ENCODE measurements around the gene MICAL2.

MICAL2 gene

GRCh38 chr11:12126344-12127019 is 16.1 kb downstream of the MICAL2 start:
- Mint-ChIP-seq H3K4me1 (ENCODE audit: low read depth) (peaks cover 69% of the 10 kb centered on the region), H3K27me3 (no peaks in the 10 kb centered on the region), H3K27ac (no peak overlapping the region), H3K36me3 (ENCODE audit: low read depth) (peaks cover 3% of the 10 kb centered on the region), H3K9me3 (no peaks in the 10 kb centered on the region), H3K4me3 (no peak overlapping the region)
- no peak for DNase-seq

DNA sequence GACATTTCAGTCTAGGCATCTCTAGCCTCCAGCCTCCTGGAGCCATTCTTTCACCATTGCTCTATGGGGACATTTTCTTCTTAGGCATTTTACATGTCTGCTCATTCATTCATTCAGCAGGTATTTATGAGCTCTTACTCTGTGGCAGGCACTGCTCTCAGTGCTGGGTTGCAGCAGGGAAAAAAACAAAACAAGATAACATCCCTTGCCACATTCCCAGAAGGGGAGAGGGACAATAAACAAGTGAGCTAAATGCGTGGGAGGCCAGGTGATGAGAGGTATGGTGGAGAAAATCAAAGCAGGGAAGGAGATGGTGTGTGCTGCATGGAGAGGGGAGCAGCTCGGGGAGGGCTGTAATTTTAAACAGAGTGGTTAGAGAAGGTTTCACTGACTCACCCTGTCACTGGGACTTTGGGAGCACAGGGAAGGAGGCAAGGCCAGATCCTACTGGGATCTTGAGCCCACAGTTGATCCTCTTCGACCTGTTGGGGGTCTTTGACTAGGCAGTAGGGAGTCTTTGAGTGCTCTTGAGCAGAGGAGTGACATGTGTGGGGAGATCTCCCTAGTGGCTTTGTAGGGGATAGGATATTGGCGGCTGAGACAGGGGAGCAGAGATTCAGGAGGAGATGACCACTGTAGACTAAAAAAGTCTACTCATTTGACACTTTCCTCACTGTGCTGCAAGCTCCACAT is 17.0 kb downstream of the MICAL2 start:
- H3K27ac Mint-ChIP-seq: no peak overlapping the region
- H3K4me3 Mint-ChIP-seq: no peak overlapping the region
- peaks cover 65% of the 10 kb centered on the region for H3K4me1 Mint-ChIP-seq (ENCODE audit: low read depth)
- H3K36me3 Mint-ChIP-seq (ENCODE audit: low read depth): no peaks in the 10 kb centered on the region
- DNase-seq: no peak
- no peaks in the 10 kb centered on the region for H3K27me3 Mint-ChIP-seq
- no peaks in the 10 kb centered on the region for H3K9me3 Mint-ChIP-seq

DNA sequence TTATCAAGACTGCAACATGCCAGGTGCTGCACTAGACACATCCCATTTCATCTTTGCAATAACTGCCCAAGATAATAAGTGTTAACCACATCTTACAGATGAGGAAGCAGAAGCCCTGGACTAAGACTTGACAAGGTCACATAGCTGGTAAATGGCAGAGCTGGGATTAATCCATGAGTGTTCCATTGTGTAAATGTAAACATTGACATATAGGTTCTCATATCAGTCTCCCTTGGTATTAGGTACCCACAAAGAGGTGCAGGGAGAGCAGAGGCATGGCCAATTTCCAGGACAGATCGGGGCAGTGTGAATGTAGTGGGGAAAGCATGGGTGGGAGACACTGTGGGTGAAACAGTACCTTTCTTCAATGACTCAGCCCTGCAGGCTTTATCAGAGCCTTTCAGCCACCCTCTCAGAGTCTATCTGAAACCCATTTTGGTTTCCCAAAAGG is 17.9 kb downstream of the MICAL2 start:
- Mint-ChIP-seq H3K9me3 (no peaks in the 10 kb centered on the region), H3K27me3 (no peaks in the 10 kb centered on the region), H3K4me1 (ENCODE audit: low read depth) (peaks cover 67% of the 10 kb centered on the region), H3K36me3 (ENCODE audit: low read depth) (no peaks in the 10 kb centered on the region), H3K27ac (no peak overlapping the region), H3K4me3 (no peak overlapping the region)
- no peak for DNase-seq

DNA sequence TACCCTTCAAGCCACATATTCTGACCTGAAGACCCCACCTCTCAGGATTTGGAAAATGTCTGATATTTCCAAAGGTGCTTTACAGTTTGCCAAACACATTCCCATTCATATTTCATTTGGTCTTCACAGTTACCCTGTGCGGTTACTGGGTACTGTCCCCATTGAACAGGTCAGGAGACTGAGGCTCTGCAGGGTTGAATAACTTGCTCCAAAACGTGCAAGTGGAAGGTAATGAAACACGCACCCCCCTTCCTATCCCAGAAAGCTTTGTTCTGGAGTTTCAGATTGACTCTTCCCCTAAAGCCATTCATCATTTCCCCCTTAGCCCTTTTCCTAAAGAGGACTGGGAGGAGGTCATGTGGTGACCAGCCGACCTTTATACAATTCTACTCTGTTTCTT is 18.8 kb downstream of the MICAL2 start:
- H3K36me3 Mint-ChIP-seq (ENCODE audit: low read depth): no peaks in the 10 kb centered on the region
- no peak overlapping the region for H3K4me3 Mint-ChIP-seq
- no peaks in the 10 kb centered on the region for H3K9me3 Mint-ChIP-seq
- no peak overlapping the region for H3K27ac Mint-ChIP-seq
- H3K27me3 Mint-ChIP-seq: no peaks in the 10 kb centered on the region
- DNase-seq: no peak
- H3K4me1 Mint-ChIP-seq (ENCODE audit: low read depth): peaks cover 70% of the 10 kb centered on the region

DNA sequence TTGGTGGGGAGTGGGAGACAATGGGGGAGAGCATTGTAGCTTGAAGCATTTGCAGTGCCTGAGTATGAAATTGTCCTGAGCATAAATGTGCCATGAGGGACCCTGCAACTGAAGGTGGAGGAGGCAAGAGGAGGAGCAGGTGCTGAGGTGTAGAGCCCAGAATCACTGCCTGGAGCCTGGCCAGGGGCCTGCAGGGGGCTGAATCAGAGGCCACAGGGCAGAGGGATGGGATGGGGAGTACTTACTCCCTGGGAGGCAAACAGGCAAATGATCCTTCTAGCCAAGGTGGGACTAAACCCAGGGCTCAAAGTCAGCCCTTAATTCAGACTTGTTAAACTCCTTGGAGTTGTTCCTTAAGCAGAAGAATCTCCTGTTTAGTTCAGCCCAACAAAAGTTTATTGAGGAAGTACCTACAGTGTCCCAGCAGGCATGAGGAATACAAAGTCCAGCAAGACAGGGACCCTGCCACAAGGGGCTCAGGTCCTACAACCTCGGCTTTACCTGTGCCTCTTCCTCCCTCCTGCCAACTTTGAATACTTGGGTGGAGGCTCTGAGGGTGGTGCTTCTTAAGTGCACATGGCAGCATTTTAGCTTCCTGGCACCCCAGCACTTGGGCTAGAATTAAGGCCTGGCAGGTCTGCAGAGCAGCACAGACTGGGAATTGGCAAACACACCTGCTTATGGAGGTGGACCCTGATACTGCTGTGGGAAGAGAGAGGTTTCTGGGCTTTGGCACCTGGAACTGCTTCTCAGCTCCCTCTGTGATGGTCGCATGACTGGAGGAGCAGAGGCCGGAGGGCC is 20.0 kb downstream of the MICAL2 start:
- no peak overlapping the region for H3K27ac Mint-ChIP-seq
- no peak overlapping the region for H3K4me3 Mint-ChIP-seq
- H3K9me3 Mint-ChIP-seq: no peaks in the 10 kb centered on the region
- no peak for DNase-seq
- H3K27me3 Mint-ChIP-seq: no peaks in the 10 kb centered on the region
- H3K36me3 Mint-ChIP-seq (ENCODE audit: low read depth): no peaks in the 10 kb centered on the region
- peaks cover 63% of the 10 kb centered on the region for H3K4me1 Mint-ChIP-seq (ENCODE audit: low read depth)

GRCh38 chr11:12131943-12132789 is 21.8 kb downstream of the MICAL2 start:
- no peaks in the 10 kb centered on the region for H3K9me3 Mint-ChIP-seq
- no peaks in the 10 kb centered on the region for H3K36me3 Mint-ChIP-seq (ENCODE audit: low read depth)
- H3K4me1 Mint-ChIP-seq (ENCODE audit: low read depth): peaks cover 46% of the 10 kb centered on the region
- H3K4me3 Mint-ChIP-seq: no peak overlapping the region
- DNase-seq: no peak
- H3K27ac Mint-ChIP-seq: no peak overlapping the region
- no peaks in the 10 kb centered on the region for H3K27me3 Mint-ChIP-seq

DNA sequence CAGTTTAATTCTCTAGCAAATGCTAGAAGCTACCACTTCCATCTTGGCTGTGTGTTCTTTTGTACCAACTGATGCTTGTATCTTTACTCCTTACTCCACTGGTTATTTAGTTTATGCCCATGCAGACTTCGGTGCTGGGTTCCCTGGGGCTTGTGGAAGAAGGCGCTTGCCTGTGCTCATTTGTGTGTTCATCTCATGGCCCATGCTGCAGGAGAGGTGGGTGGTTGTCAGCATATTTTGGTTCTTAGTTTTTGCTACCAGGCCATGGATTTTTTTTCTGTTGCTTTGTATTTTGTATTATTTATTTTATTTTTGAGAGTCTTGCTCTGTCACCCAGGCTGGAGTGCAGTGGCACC is 22.4 kb downstream of the MICAL2 start:
- Mint-ChIP-seq H3K27ac (no peak overlapping the region), H3K9me3 (no peaks in the 10 kb centered on the region), H3K4me3 (no peak overlapping the region), H3K27me3 (no peaks in the 10 kb centered on the region), H3K4me1 (ENCODE audit: low read depth) (peaks cover 46% of the 10 kb centered on the region), H3K36me3 (ENCODE audit: low read depth) (no peaks in the 10 kb centered on the region)
- no peak for DNase-seq

- H3K4me3 Mint-ChIP-seq: no peak overlapping the region
These were observed 23.3 kb downstream of the MICAL2 start for GRCh38 chr11:12133547-12134235.

GRCh38 chr11:12134236-12134585 is 23.8 kb downstream of the MICAL2 start:
- peak; percentile 31 for DNase-seq
- H3K4me1 Mint-ChIP-seq (ENCODE audit: low read depth): peaks cover 42% of the 10 kb centered on the region
- H3K27ac Mint-ChIP-seq: no peak overlapping the region
- peaks cover 6% of the 10 kb centered on the region for H3K36me3 Mint-ChIP-seq (ENCODE audit: low read depth)
- no peak overlapping the region for H3K4me3 Mint-ChIP-seq
- H3K9me3 Mint-ChIP-seq: no peaks in the 10 kb centered on the region
- H3K27me3 Mint-ChIP-seq: no peaks in the 10 kb centered on the region

More at GRCh38 chr11:12133547-12134235, 23.3 kb downstream of the MICAL2 start:
- H3K9me3 Mint-ChIP-seq: no peaks in the 10 kb centered on the region
- DNase-seq: peak; percentile 24
- no peak overlapping the region for H3K27ac Mint-ChIP-seq
- H3K27me3 Mint-ChIP-seq: no peaks in the 10 kb centered on the region
- peaks cover 44% of the 10 kb centered on the region for H3K4me1 Mint-ChIP-seq (ENCODE audit: low read depth)
- H3K36me3 Mint-ChIP-seq (ENCODE audit: low read depth): peaks cover 3% of the 10 kb centered on the region

- Mint-ChIP-seq H3K4me1 (ENCODE audit: low read depth) (peaks cover 33% of the 10 kb centered on the region), H3K27ac (no peak overlapping the region), H3K9me3 (no peaks in the 10 kb centered on the region), H3K27me3 (no peaks in the 10 kb centered on the region), H3K4me3 (no peak overlapping the region), H3K36me3 (ENCODE audit: low read depth) (peaks cover 14% of the 10 kb centered on the region)
- no peak for DNase-seq
These were observed 24.8 kb downstream of the MICAL2 start for GRCh38 chr11:12135185-12135584.

- no peak overlapping the region for H3K4me3 Mint-ChIP-seq
- peaks cover 31% of the 10 kb centered on the region for H3K36me3 Mint-ChIP-seq (ENCODE audit: low read depth)
- peaks cover 50% of the 10 kb centered on the region for H3K4me1 Mint-ChIP-seq (ENCODE audit: low read depth)
- no peaks in the 10 kb centered on the region for H3K27me3 Mint-ChIP-seq
- no peaks in the 10 kb centered on the region for H3K9me3 Mint-ChIP-seq
- DNase-seq: no peak
- peak overlapping the region; percentile 59 for H3K27ac Mint-ChIP-seq
These were observed 26.8 kb downstream of the MICAL2 start for GRCh38 chr11:12137005-12137690.

GRCh38 chr11:12137938-12138731 is 27.7 kb downstream of the MICAL2 start:
- Mint-ChIP-seq H3K36me3 (ENCODE audit: low read depth) (peaks cover 38% of the 10 kb centered on the region), H3K4me3 (no peak overlapping the region), H3K27me3 (no peaks in the 10 kb centered on the region), H3K9me3 (no peaks in the 10 kb centered on the region), H3K27ac (peak overlapping the region; percentile 73), H3K4me1 (ENCODE audit: low read depth) (peaks cover 56% of the 10 kb centered on the region)
- DNase-seq: no peak

Data from activated T-cell treated with anti-CD3 and anti-CD28 coated beads, Interleukin-2, amount 50 U/mL, for 24 hours (primary cell).